ENCODE measurements around the gene ABTB2. TPM values are rescaled to one million over a fixed set of nuclear protein-coding genes. Genes with fewer than 3 reads are reported as not detected.

Gene ABTB2
- total RNA-seq, 1 experiment from 2014 or later: 5.5 TPM

GRCh38 chr11:34373727-34374126 lies 15.9 kb upstream of the ABTB2 start:
- Histone ChIP-seq H3K27ac (ENCODE audit: insufficient read length, low read depth, low read length) (no peak overlapping the region), H4K91ac (ENCODE audit: insufficient read length, low read depth, low read length) (no peak overlapping the region), H2AK5ac (ENCODE audit: insufficient read length, low read length) (no peak overlapping the region), H3K79me1 (ENCODE audit: insufficient read depth, low read depth, low read length, poor library complexity, severe bottlenecking) (no peaks in the 10 kb centered on the region), H4K5ac (ENCODE audit: insufficient read length, low read depth, low read length) (no peak overlapping the region), H4K8ac (replicated peaks; ENCODE audit: insufficient read length, low read depth, low read length) (no peak overlapping the region), H2BK20ac (ENCODE audit: low read depth, low read length, poor library complexity, severe bottlenecking) (no peak overlapping the region), H3K56ac (ENCODE audit: insufficient read length, low read depth, low read length) (no peak overlapping the region), H3K4me2 (ENCODE audit: insufficient read depth, insufficient read length, low read length) (no peak overlapping the region), H2BK5ac (ENCODE audit: insufficient read length, low read length) (no peak overlapping the region), H3K4ac (ENCODE audit: low read depth, low read length) (no peak overlapping the region), H3T11ph (ENCODE audit: low read length) (no peak overlapping the region), H3K4me1 (ENCODE audit: insufficient read depth, low read length) (no peaks in the 10 kb centered on the region), H3K79me2 (ENCODE audit: insufficient read depth, low read length) (no peaks in the 10 kb centered on the region), H4K20me1 (ENCODE audit: control insufficient read depth, insufficient read depth, insufficient read length) (no peaks in the 10 kb centered on the region), H3K23ac (ENCODE audit: insufficient read length, low read depth, low read length) (no peak overlapping the region), H2BK15ac (ENCODE audit: low read depth, low read length) (no peak overlapping the region), H3K27me3 (ENCODE audit: insufficient read depth, low read length) (no peaks in the 10 kb centered on the region), H2BK12ac (ENCODE audit: insufficient read length, low read depth, low read length) (no peak overlapping the region), H2BK120ac (ENCODE audit: low read depth, low read length, poor library complexity, severe bottlenecking) (no peak overlapping the region), H3K18ac (ENCODE audit: insufficient read length, low read depth, low read length) (no peak overlapping the region), H3K9ac (ENCODE audit: extremely low read depth, insufficient read length, low read length) (no peak overlapping the region), H3K9me3 (ENCODE audit: control insufficient read depth, low read depth, low read length) (no peaks in the 10 kb centered on the region), H3K14ac (ENCODE audit: insufficient read depth, low read length) (no peak overlapping the region), H3K23me2 (ENCODE audit: insufficient read length, low read depth, low read length, poor library complexity, severe bottlenecking) (no peaks in the 10 kb centered on the region), H2AFZ (ENCODE audit: low read length) (no peak overlapping the region)
- no peak overlapping the region for H3K27ac Mint-ChIP-seq
- no peak for TF ChIP-seq CTCF (conservative IDR thresholded peaks at IDR 0.05)
- H3K27me3 Mint-ChIP-seq (ENCODE audit: low read depth): peaks cover 2% of the 10 kb centered on the region
- H3K36me3 Mint-ChIP-seq (ENCODE audit: insufficient read depth in 1 of 3, low read depth in 3 of 3): peaks cover 8 to 12% (median 10%) of the 10 kb centered on the region in 3 experiments
- peaks cover 27 to 31% of the 10 kb centered on the region in 2 experiments for H3K9me3 Mint-ChIP-seq
- peaks cover 3 to 7% of the 10 kb centered on the region in 2 experiments; a peak in 2 of 4 replicates for H3K4me1 Mint-ChIP-seq
- no peak overlapping the region for H3K4me3 Mint-ChIP-seq
- DNase-seq: no peak
- no CpG with 5 or more reads among the region's 1 CpG for WGBS (ENCODE audit: extremely low coverage, insufficient read length, low lambda C conversion rate)
